Measurements from ENCODE around the gene TNFRSF18.
A peak's percentile ranks its signal among the peaks of the same experiment; 100 is the strongest.
"Not testable (repeated sequence)": the region's sequence is repeated elsewhere in the genome, so short reads cannot be mapped to it uniquely, and the experiment has no call there.

TNFRSF18 gene

DNA sequence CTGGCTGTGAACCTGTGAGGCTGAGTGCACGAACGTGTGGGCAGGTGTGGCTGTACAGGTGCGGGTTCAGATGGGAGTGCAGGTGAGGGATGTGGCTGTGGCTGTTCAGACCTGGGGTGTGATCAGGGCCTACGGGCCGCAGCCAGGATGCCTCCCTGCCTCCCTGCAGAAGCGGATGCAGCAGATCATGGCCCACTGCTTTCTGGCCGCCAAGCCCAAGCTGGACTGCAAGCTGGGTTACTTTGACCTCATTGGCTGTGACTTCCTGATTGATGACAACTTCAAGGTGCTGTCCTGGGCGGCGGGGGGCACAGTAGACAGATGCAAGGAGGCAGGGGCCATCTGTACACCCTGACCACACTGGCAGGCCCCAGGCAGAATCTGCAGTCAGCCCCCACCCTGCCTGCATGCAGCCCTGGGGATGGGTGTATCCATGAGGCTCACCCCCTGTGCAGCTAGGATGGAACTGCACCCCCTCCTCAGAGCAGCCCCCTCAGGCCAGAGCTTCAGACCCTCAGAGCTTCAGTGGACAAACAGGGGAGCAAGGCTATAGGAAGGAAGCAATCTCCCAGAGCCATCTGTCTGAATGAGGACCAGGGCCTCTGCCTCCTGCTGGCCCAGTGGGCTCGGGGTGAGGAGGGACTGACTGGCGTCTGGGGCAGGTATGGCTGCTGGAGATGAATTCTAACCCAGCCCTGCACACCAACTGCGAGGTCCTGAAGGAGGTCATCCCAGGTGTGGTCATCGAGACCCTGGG, 9.8 kb downstream of the TNFRSF18 start:
- DNase-seq, result no peak

DNA sequence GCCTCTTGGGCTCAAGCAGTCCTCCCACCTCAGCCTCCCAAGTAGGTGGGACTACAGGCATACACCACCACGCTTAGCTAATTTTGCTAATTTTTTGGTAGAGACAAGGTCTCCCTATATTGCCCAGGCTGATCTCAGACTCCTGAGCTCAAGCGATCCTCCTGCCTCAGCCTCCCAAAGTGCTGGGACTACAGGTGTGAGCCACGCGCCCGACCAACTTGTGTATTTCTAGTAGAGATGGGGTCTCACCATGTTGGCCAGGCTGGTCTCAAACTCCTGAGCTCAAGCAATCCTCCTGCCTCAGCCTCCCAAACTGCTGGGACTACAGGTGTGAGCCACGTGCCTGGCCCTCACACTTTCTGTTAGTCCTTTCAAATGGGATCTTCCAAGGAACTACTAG, 10.7 kb downstream of the TNFRSF18 start:
- not testable (repeated sequence) for DNase-seq

DNA sequence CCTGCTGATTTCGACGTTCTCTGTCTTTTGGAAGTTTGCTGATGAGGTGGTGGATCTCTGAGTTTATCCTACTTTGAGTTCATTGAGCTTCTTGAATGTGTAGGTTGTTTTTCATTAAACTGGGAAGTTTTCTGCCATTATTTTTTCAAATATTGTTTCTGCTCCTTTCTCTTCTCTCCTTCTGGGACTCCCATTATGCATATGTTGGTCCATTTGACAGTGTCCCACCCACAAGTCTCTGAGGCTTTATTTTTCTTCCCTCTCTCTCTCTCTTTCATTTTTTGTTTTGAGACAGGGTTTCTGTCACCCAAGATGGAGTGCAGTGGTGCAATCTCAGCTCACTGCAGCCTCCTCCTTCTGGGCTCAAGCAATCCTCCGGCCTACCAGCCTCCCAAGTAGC, 11.7 kb downstream of the TNFRSF18 start:
- DNase-seq, result no peak

DNA sequence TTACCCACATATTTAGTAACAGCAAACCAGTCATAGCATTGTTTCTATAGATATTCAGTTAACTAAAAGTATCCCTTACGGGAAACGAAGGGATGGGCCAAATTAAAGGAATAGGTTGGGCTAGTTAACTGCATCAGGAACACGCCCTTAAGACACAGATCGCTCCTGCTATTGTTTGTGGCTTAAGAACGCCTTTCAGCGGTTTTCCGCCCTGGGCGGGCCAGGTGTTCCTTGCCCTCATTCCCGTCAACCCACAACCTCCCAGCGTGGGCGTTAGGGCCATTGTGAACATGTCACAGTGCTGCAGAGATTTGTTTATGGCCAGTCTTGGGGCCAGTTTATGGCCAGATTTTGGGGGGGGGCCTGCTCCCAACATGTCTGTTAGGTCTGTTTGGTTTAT, 14.7 kb downstream of the TNFRSF18 start:
- no peak for DNase-seq

DNA sequence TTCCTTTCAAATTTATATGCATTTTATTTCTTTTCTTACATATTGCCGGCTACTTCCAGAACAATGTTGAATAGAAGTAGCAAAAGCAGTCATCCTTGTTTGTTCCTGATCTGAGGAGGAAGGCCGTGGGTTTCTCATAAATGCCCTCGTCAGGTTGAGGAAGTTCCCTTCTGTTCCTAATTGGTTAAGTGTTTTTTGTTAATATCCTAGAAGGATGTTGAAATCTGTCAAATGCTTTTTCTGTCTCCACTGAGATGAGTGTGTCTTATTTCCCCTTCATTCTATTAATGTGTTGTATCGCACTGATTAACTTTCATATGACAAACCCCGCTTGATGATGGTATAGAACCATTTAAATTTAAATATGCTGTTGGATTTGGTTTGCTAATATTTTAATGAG, 17.3 kb downstream of the TNFRSF18 start:
- DNase-seq, result no peak

DNA sequence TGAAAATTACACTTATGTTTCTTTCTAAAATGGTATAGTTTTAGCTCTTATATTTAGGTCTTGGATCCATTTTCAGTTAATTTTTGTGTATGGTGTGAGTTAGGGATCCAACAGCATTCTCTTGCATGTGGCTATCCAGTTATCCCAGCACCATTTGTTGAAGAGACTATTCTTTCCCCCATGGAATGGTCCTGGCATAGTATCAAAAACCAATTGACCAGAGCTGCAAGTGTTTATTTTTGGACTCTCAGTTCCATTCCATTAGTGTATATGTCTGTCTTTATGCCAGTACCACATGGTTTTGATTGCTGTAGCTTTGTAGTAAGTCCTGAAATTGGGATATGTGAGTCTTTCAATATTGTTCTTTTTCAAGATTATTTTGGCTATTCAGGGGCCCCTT, 18.5 kb downstream of the TNFRSF18 start:
- no peak for DNase-seq

DNA sequence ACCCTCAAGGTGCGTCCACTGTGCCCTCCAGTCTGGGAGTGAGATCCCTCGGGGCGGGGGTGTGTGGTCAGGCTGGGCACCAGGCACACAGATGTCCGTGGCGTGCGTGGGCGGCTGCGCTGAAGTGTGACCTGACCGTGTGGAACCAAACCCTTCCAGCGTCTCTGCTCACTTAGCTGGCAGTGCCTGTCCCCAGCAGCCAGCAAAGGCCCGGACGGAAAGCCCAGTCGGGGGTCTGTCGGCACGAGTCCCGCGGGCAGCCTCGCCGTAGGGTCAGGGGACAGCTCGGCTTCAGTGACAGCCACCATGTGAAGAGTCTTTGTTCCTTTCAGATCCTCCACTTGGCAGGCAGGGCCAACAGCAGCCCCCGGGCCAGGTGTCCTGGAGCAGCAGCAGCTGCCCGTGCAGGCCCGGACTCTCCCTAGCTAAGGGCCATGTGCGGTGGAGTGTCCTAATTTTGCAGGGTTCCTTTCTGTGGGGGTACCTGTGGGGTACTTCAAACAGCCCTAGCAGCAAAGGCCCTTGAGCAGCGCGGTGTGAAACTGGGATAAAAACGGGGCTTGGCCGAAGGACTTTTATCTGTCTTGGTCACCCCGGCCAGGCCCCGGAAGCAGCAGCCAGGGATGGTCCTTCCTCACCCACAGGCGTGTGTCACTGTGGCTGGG, 21.2 kb downstream of the TNFRSF18 start:
- no peak for DNase-seq

DNA sequence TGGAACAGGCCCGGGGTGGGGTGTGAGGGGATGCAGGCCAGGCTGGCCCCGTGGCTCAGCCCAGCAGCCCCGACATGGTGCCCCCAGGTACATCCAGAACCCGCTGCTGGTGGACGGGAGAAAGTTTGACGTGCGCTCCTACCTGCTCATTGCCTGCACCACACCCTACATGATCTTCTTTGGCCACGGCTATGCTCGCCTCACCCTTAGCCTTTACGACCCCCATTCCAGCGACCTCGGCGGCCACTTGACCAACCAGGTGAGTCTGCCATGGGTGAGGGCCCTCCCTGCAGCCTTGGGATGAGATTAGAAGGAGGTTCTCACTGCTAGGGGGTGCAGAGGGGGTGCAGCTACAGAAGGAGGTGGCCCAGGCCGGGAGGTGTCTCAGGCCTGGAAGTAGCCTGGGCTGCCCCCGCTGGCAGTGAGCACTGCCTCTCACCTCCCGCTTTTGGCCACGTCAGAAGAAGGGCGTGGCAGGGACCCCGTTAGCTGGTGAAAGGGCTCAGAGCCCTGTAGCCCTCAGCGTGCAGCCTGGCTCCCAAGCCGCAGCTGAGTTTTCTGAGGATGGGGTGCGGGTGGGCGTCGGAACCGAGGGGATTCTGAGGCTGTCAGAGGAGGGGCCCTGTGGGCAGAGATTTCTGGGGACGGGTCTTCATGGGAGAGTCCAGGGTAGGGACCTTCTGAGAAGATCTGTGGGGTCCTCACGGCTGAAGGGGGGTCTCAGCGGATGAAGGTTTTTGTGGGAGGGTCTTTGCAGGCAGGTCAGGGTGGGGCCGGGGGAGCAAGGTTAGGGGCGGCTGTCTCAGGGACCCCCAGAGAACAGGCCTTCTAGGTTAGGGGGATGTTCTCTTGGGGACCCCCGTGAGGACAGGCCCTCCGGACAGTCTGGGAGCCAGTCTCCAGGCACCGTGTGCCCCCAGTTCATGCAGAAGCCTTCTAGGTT, 22.3 kb downstream of the TNFRSF18 start:
- DNase-seq, result no peak

DNA sequence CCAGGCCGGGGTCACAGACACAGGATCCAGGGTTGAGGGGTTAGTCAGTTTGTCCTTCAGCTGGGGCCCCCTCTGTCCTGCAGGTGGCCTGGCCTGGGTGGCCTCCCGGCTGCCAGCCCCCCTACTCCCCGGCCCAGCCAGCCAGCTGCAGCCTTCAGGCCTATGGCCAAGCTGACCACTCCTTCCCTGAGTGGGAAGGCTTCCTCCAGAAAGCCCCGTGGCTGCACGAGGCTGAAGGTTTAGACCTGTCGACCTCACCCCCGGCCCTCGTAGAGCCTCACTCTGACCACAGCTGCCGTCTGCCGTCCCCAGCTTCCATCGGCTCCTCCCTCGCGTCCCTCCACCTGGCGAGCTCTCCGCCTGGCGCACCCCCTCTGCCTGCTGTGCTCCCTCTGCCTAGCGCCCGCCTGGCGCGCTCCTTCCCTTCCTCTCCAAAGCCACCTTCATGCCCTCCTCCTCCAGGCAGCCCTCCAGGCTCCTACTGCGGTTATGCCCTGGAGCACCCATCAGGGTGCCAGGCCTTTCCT, 23.1 kb downstream of the TNFRSF18 start:
- no peak for DNase-seq

DNA sequence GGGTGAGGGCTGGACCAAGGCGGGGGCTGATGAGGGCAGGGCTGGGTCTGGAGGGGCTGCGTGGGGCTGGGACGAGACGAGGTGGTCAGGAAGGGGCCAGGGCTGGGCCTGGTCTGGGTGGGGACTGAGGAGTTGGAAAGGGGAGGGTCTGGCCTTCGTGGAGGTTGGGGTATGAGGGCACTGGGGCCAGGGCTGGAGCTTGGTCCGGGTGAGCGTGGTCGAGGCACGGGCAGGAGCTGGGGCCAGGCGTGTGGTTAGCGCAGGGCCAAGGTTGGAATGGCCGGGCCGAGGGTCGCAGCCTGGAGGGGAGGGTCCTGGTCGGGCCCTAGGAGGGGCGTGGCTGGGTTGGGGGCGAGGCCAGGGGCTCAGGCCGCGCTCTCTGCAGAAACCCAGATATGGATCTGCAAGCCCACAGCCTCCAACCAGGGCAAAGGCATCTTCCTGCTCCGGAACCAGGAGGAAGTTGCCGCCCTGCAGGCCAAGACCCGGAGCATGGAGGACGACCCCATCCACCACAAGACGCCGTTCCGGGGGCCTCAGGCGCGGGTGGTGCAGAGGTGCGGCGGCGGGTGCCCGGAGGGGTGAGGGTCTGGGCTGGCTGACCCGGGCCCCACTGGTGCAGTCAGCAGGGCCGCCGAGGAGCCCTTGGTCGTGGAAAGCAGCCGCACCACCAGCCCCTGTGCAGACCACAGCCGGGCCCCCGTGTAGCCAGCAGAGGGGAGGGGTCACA, 23.7 kb downstream of the TNFRSF18 start:
- no peak for DNase-seq

DNA sequence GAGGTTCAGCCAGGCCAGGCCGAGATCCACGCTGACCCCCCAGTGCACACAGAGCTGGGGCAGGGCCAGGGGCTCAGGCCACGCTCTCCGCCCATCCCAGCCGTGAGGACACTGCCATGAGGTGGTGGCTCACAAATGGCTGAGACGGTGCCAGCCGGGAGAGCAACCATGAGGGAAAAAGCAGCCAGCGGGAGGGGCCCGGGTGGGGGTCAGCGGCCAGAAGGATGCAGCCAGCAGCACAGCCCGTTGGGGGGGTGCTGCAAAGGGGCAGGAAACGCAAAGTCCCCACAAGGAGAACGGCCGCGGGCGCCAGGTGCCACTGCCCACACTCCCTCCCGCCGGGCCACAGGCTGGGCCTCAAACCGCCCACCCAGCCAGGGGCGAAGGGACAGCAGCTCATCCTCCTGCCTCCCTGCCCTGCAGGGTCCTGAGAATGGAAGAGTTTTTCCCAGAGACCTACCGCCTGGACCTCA, 24.4 kb downstream of the TNFRSF18 start:
- no peak for DNase-seq

DNA sequence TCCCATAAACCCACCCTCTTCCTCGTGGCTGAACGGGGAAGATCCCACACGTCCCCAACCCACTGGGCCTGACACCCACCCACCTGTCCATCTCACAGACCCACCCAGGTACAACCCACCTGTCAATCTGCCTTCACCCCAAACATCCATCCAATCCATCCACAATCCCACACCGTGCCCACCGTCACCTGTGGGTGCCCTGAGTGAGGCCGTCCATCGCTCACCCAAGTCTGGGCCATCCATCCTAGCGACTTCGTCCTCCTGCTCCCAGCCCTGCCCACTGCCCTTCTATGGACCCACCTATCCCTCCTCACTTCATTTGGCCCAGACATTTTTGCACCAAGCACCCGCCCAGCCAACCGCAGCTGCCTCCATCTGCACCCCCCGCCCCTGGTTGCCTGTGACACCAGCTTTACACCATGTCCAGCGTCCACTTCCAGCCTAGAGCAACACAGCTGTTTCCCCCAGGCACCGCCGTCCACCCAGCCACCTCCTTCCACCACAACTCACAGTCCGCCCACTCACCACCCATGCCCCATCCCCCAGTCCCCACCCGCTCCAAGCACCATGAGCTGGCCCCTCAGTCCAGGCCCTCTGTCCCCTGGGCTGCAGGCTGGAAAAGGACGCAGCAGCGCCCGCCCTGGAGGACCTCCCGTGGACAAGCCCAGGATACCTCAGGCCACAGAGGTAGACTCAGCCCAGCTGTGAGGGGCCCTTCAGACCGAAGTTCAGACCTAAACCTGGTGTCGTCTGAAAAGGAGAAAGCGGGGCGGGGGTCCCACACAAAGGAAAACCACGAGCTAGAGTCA, 25.1 kb downstream of the TNFRSF18 start:
- no peak for DNase-seq

DNA sequence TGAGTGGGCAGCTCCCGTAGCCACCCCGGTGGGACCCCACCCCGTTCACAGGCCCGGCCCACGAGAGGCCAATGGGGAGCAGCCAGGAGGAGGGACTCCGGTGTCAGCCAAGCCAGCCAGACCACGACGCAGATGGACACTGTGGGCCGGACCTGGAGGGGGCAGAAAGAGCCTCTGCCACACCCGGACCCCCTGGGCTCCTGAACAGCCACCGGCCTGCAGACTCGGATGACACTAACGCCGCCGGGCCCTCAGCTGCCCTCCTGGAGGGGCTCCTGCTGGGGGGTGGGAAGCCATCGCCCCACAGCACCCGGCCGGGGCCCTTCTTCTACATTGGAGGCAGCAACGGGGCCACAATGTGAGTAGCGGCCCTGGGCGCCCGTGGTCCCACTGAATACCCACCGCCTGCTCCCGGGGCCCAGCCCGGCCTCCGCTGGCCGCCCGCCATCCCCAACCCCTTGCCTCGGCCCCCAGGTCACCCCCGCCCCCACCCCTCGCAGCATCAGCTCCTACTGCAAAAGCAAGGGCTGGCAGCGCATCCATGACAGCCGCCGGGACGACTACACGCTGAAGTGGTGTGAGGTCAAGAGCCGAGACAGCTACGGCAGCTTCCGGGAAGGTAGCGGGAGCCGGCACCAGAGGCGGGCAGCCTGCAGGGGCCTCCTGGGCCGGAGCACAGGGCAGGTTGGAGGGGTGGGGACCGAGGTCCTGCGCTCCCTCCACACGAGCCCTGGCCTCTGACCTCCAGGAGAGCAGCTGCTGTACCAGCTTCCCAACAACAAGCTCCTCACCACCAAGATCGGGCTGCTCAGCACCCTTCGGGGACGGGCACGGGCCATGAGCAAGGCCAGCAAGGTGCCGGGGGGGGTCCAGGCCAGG, 26.2 kb downstream of the TNFRSF18 start:
- no peak for DNase-seq

DNA sequence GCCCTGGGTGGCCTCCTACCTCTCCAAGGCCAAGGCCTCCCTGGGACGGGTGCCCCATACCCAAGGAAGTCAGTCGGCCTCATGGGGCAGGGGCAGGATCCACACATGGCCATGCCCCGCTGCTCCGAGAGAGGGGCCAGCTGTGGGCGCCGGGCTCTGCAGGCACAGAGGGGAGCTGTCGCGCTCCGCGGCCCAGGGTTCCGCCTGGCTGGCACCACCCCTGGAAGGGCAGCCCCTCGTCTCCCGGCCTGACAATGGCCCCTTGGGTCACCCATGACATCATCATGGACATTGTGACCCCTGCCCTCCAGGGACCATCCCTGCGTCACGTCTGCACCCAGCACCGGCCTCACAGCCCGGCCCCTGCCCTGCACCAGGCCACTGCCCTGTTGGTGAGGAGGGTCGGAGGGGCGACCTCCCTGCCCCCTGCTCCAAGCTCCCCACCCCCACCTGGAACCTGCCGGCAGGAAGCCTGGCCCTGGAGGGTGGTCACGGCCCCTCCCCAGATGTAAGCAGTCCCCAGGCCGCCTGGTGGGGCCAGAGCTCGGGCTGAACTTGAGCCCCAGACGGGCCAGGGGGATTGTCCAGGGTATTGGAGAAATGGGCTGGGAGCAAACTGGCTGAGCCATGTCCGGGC, 26.9 kb downstream of the TNFRSF18 start:
- no peak for DNase-seq

DNA sequence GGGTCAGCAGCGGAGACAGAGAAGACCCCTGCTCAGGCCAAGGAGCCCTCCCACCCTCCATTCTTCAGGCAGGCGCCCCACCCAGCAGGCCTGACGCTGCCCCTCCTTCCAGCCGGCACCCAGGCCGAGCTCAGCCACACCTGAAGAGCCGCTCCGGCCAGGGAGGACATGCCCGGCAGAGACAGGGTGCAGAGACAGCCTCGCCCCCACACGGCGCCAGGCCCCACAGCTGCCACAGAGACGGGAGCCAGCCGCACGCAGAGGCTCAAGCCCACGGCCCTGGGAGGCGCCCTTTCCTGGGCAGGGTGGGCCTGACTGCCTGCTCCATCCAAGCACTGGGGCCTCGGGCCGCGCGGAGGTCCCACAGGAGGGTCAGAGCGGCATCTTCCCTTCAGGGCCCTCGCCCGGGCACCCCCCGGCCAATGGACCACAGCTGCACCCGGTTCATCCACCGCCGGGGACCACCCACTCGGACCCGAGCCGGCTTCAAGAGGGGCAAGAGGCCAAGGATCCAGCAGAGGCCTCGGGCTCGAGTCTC, 27.5 kb downstream of the TNFRSF18 start:
- no peak for DNase-seq

DNA sequence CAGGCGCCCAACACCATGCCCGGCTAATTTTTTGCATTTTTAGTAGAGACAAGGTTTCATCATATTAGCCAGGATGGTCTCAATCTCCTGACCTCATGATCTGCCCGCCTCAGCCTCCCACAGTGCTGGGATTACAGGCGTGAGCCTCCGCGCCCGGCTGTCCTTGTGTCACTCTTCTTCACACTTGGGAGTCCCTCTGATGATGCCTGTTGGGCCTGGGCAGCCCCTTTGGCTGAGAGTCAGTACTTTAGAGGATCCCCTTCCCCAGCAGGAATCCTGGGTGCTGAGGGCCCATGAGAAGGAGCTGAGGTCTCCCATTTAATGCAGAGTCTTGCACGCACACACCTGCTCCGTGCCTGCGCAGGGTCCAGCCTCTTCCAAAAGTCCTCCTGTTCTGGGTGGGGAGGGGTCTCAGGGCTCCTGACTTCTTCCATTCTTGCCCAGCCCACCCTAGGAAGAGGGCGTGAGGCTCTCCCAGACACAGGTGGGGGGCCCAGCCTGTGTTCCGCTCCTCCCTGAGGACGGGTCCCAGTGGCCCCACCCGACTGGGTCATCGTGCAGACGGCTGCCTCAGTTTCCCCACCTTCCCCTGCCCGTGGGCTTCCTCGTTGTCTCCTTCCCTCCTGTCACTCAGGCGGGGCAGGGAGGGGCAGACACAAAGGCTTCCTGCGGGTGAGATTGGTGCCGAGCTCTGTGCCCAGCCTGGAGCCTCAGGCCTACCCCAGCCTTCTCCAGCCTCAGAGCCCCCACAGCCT, 28.8 kb downstream of the TNFRSF18 start:
- DNase-seq, result no peak

DNA sequence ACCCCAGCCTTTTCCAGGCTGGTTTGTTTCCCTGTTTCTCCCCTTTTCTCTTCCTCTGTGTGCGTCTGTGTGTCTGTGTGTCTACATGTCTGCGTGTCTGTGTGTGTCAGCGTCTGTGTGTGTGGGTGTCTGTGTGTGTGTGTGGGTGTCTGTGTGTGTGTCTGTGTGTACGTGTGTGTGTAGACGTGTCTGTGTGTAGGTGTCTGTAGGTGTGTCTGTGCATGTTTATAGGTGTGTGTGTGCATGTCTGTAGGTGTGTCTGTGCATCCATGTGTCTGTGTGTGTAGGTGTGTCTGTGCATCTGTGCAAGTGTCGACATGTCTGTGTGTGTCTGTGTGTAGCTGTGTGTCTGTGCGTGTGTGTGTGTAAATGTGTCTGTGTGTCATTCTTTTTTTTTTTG, 29.5 kb downstream of the TNFRSF18 start:
- no peak for DNase-seq

DNA sequence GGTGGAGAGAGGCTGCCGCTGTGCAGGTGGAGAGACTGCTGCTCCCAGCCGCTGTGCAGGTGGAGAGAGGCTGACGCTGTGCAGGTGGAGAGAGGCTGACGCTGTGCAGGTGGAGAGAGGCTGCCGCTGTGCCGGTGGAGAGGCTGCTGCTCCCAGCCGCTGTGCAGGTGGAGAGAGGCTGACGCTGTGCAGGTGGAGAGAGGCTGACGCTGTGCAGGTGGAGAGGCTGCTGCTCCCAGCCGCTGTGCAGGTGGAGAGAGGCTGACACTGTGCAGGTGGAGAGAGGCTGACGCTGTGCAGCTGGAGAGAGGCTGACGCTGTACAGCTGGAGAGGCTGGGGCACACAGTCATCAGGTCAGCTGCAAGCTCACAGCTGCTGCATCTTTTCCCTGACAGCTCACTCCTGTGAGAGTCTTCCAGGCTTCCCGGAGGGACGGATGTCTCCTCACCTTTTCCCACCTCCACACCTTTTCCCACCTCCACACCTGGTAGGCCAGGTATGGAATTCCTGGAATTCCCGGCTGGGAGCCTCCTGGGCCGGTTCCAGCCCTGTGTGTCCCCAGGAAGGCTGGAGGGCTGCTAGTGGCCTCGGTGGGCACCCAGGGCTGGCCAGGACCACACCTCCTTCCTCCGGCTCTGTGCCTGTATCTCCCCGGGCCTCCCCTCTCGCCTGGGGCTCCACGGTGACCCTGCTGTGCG, 30.2 kb downstream of the TNFRSF18 start:
- DNase-seq, result peak; percentile 55 to 69

All from NCI-H187 (cell line).